GM06990 (cell line): Measurements from ENCODE around the gene TSPAN2.

Experiments
- DNase-seq: peaks from one replicate; pipeline ENCODE4 v3.0.0-alpha.2; 2011; ENCODE audit not compliant: insufficient read length; ENCODE audit errors: extremely low read depth
- H3K27me3 ChIP-seq: replicated peaks from 2 replicates; pipeline ENCODE4 v1.6.0; 2011; ENCODE audit warnings: low read length; ENCODE audit not compliant: control insufficient read depth, insufficient read depth
- H3K36me3 ChIP-seq: 2 replicates; pipeline ENCODE4 v1.5.1; 2011; ENCODE audit warnings: low read length; ENCODE audit not compliant: control insufficient read depth, insufficient read depth
- H3K4me3 ChIP-seq: replicated peaks from 2 replicates; pipeline ENCODE4 v1.5.1; 2011; ENCODE audit warnings: low read depth, mild to moderate bottlenecking, control low read depth, low read length
- CTCF ChIP-seq: IDR thresholded peaks from 2 replicates; pipeline ENCODE4 v1.5.1; 2011; ENCODE audit warnings: low read length, control low read depth, mild to moderate bottlenecking, inconsistent platforms; ENCODE audit not compliant: insufficient read depth, poor library complexity, severe bottlenecking

TSPAN2 gene

DNA sequence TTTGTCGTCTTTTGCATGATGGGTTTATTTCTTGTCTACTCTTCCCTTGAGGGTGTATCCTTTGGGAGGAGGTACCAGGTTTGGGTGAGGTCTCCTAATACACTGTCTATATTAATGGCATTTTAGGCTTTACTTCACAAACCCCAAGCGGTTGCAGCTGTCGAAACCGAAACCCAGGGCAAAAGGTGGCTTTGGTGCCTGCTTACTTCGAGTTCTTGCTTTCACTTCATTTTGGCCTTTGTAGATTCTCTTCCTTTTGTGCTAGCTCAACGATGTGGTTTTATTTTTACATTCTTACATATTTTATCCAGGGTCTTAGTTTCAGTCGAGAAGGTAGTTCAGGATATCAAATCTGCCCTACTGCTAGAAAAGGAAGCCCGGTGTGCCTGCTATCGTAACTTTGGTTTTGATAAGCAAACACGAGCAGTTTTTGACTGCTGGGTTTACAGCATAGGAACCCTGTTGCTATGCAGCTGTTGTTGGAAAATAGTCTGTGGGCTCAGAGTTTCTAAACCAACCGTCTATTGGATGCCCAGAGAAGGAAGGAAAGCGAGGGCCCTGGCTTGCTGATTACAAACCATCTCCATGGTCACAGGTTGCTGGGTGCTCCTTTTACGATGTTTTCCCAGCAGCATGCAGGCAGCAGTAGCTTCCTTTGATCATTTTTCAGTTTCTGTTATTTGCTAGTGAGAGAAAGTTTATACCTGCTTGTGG lies 9.8 kb upstream of the TSPAN2 start:
- DNase-seq = peak; percentile 44
- no peak for TF ChIP-seq CTCF
- H3K4me3 ChIP-seq = peak overlapping the region; percentile 57

DNA sequence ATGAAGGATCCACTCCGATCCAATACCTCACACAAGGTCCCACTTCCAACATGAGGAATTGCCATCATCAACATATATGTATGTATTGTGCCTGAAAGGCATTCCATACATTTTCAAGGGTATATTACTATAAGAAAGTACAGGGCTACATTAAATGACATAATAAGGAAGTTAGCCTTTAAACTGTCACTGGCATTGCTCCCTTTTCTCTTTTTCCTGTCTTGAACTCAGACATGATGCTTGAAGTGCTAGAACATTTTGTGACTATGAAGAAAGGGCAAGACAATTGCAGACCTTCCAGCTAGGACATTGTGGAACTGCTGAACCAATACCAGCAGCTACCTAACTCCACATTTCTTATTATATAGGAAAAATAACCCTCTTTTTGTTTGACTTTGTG lies 2.9 kb upstream of the TSPAN2 start:
- Histone ChIP-seq H3K27me3 (peaks cover 1% of the 10 kb centered on the region), H3K4me3 (no peak overlapping the region), H3K36me3 (no peaks in the 10 kb centered on the region)
- no peak for TF ChIP-seq CTCF
- DNase-seq = no peak

More for the DNA sequence above, 9.8 kb upstream of the TSPAN2 start:
- Histone ChIP-seq H3K36me3 (no peaks in the 10 kb centered on the region), H3K27me3 (no peaks in the 10 kb centered on the region)

GRCh38 chr1:115091572-115091971 lies 2.3 kb upstream of the TSPAN2 start:
- Histone ChIP-seq H3K4me3 (no peak overlapping the region), H3K36me3 (no peaks in the 10 kb centered on the region), H3K27me3 (peaks cover 1% of the 10 kb centered on the region)
- DNase-seq = no peak
- no peak for TF ChIP-seq CTCF

DNA sequence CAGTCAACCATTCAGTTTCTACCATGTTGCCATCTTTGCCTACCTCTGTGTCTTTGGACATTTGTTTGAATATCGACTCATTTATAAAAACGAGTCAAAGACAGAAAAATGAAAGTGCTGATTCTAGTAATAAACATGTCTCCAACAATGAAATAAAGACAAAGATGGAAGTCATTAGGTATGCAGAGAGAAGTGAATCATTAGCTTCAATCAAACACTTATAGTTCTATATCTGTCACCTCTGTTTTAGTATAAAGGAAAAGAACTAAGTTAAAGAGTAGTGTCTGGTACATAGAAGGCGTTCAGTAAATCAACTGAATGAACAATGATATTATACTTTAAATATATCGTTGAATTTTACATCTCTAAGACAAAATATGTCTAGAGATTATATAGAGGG lies 1.7 kb upstream of the TSPAN2 start:
- no peak for DNase-seq
- Histone ChIP-seq H3K27me3 (peaks cover 1% of the 10 kb centered on the region), H3K4me3 (no peak overlapping the region)

DNA sequence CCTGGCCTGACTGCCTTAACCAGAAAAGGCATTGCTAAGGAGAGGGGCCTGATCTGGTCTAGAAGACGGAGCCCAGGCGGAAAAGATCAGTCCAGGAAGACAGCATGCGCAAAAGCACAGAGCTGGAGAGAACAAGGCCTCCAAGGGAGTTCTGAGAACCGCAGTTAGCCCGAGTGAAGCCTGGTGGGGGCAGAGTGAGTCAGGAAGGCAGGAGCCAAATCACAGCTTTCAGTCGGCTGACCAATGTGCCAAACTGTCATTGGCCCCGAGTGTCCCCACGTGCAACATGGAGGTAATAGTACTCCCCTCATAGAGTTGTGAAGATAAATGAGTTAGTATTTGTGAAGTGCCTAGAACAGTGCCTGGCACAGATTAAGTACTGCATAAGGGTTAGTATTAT lies 1.2 kb upstream of the TSPAN2 start:
- Histone ChIP-seq H3K36me3 (no peaks in the 10 kb centered on the region), H3K4me3 (no peak overlapping the region), H3K27me3 (peaks cover 1% of the 10 kb centered on the region)
- no peak for DNase-seq
- TF ChIP-seq CTCF = no peak

More for the DNA sequence above, 1.7 kb upstream of the TSPAN2 start:
- no peak for TF ChIP-seq CTCF
- no peaks in the 10 kb centered on the region for H3K36me3 ChIP-seq

DNA sequence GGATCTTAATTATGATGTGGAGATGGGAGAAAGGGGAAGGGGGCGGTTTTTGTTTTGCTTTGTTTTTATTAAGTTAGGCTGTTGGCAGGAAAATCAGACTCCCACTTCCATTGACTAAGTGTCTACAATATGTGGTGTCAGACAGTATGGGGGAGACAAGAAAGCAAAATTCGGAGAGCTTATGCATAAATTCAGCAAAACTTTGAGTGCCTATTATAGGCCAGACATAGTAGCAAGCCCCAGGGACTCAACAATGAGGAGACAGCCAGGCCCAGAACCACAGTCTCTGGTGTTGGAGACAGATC lies 835 bp upstream of the TSPAN2 start:
- H3K27me3 ChIP-seq = peaks cover 1% of the 10 kb centered on the region
- no peak for DNase-seq
- H3K36me3 ChIP-seq = no peaks in the 10 kb centered on the region
- no peak for TF ChIP-seq CTCF
- no peak overlapping the region for H3K4me3 ChIP-seq
